Anterior cingulate cortex (tissue), 58 donors: ENCODE data around the gene ZNF649.

Experiments used
- DNase-seq, 58 donors: peaks; one replicate each; lab custom pipeline; 2025; lab: John Stamatoyannopoulos, UW

ZNF649 gene

GRCh38 chr19:51889934-51890333, 14.9 kb downstream of the ZNF649 start:
- DNase-seq = no peak

- peak; percentile 19 to 91 (median 78) for DNase-seq
Measured at GRCh38 chr19:51887522-51888498, 17.0 kb downstream of the ZNF649 start, which contains the start of gene ZNF577. ZNF577 (minus strand) TSS chr19:51887951; CDS start chr19:51880382, 7,569 bp downstream.

- DNase-seq = no peak
Measured at GRCh38 chr19:51884713-51885112, 20.1 kb downstream of the ZNF649 start.

- DNase-seq = no peak
Measured at GRCh38 chr19:51882518-51882917, 22.3 kb downstream of the ZNF649 start.

GRCh38 chr19:51873097-51873496, 31.7 kb downstream of the ZNF649 start:
- DNase-seq = no peak

- DNase-seq = no peak
Measured at GRCh38 chr19:51861870-51862622, 42.8 kb downstream of the ZNF649 start.
